ENCODE data around the gene SERPINB4. TPM values are rescaled to one million over a fixed set of nuclear protein-coding genes. Genes with fewer than 3 reads are reported as not detected.
A peak's percentile ranks its signal among the peaks of the same experiment; 100 is the strongest.

SERPINB4 gene
- total and polyA plus RNA-seq, 2 of the 8 experiments (the other 6 are each of a cell fraction or from before 2014, with no cell fraction given): 0.32 to 0.36 TPM

DNA sequence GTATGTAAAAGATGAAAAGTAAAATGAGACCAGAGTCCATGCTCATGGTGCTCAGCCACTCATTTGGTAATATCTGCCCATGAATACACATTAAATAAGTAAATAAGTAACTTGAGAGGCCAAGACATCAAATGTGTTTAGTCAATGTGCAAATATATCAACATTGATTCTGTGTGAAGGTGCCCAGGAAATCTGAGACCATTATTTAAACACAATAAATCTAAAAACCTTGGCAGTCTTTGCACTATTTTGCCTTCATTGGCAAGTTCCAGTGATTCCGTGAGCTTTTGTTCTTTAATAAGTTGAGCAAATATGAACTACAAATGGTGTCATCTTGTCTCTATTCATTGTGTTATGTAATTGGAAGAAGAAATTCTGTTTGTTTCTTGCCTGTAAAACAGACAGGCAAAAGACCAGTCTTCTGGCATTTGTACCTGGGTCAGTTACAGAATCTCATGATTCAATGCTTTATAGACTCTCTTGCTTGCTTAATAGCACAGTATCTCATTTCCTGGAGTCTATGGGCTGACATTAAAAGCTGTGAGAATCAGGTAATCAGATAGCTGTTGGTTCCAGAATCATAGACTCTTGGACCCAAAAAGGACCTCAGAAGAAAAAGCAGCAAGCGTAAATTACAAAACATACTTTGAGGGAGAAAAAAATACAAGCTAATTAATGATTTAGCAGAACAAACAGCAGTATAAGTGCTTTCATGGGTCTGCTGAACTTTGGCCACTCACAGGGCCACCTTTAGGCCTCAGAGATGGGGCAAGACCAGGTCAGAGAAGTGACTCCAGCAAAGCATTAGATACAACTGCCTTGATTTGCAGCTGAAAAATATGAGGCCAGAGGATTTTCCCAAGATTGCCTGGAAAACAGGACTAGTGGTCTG is 37.6 kb upstream of the SERPINB4 start:
- DNase-seq (ENCODE audit: low read depth in 1 of 2, low spot score in 2 of 2) (no peak), FAIRE-seq (no peak)
- Histone ChIP-seq H3K9me3 (ENCODE audit: insufficient read depth in 2 of 2, low read depth in 1 of 2, low read length in 1 of 2) (no peaks in the 10 kb centered on the region), H3K4me2 (ENCODE audit: insufficient read depth in 1 of 2, low read depth in 2 of 2, low read length in 2 of 2) (no peak overlapping the region), H2BK120ac (replicated peaks; ENCODE audit: low read depth, low read length) (no peak overlapping the region), H3K79me2 (ENCODE audit: control insufficient read depth in 1 of 2, insufficient read depth in 2 of 2, low read length in 2 of 2) (no peaks in the 10 kb centered on the region), H4K91ac (replicated peaks; ENCODE audit: insufficient read length, low read length) (no peak overlapping the region), H4K20me1 (replicated peaks in 1 of 2; ENCODE audit: control insufficient read depth in 1 of 2, insufficient read depth in 2 of 2, low read length in 2 of 2) (no peaks in the 10 kb centered on the region), H3K23ac (ENCODE audit: insufficient read length) (no peak overlapping the region), H3K4me3 (ENCODE audit: extremely low read depth in 1 of 4, insufficient read depth in 2 of 4, low read depth in 3 of 4, low read length in 4 of 4) (no peak overlapping the region), H2BK20ac (ENCODE audit: low read length) (no peak overlapping the region), H3K23me2 (ENCODE audit: low read depth, low read length) (no peaks in the 10 kb centered on the region; the same call in 1 of the 2 replicates), H2AFZ (ENCODE audit: low read length) (peak overlapping the region; percentile 91), H3K56ac (replicated peaks; ENCODE audit: insufficient read length, low read depth, low read length) (no peak overlapping the region), H3K14ac (ENCODE audit: insufficient read length) (no peak overlapping the region), H3K4me1 (replicated peaks in 1 of 4; ENCODE audit: control insufficient read depth in 3 of 4, insufficient read depth in 4 of 4, low read length in 3 of 4) (peaks cover 1 to 6% (median 5%) of the 10 kb centered on the region in 4 experiments; a peak in 4 of 7 replicates), H3K79me1 (ENCODE audit: low read depth, low read length) (no peaks in the 10 kb centered on the region), H2BK15ac (ENCODE audit: low read length) (no peak overlapping the region), H3K9ac (replicated peaks in 1 of 4; ENCODE audit: extremely low read depth in 1 of 4, low read depth in 3 of 4, low read length in 3 of 4) (no peak overlapping the region), H3K18ac (ENCODE audit: extremely low read depth, low read length) (no peak overlapping the region), H2AK5ac (ENCODE audit: low read depth, low read length) (no peak overlapping the region), H3K27ac (ENCODE audit: low read depth, low read length) (no peak overlapping the region), H3K4ac (replicated peaks; ENCODE audit: insufficient read length, low read depth, low read length) (no peak overlapping the region), H4K5ac (ENCODE audit: insufficient read length, low read depth, low read length) (no peak overlapping the region), H3K36me3 (ENCODE audit: control insufficient read depth in 2 of 4, insufficient read depth in 4 of 4, low read length in 3 of 4) (no peaks in the 10 kb centered on the region), H3K27me3 (replicated peaks in 1 of 4; ENCODE audit: control insufficient read depth in 3 of 4, extremely low read depth in 1 of 4, insufficient read depth in 3 of 4, low read length in 3 of 4) (no peaks in the 10 kb centered on the region), H2BK5ac (ENCODE audit: low read depth, low read length) (no peak overlapping the region), H4K8ac (ENCODE audit: extremely low read depth, insufficient read depth, low read length) (no peak overlapping the region), H2BK12ac (ENCODE audit: low read depth, low read length) (no peak overlapping the region)
- CTCF ChIA-PET (ENCODE audit: partially characterized antibody): interaction anchor here (0.7 to 5.7 kb wide), 6 partner anchors 22 to 170 kb away, joined by 3 to 35 read pairs (median 3); no protein-coding TSS in a partner anchor
- TF ChIP-seq KDM4A (IDR thresholded peaks at IDR 0.05; ENCODE audit: low read depth, low read length, severe bottlenecking) (no peak), GTF2F1 (IDR thresholded peaks at IDR 0.05; ENCODE audit: borderline replicate concordance, low read depth, low read length) (no peak), MAFK (IDR thresholded peaks at IDR 0.05; ENCODE audit: low read depth, low read length) (no peak), SIRT6 (IDR thresholded peaks at IDR 0.05; ENCODE audit: low read length) (no peak), SRF (IDR thresholded peaks at IDR 0.05; ENCODE audit: low read depth, low read length) (no peak), KDM5A (IDR thresholded peaks at IDR 0.05; ENCODE audit: low read length) (no peak)
- WGBS, 2 experiments (ENCODE audit: extremely low coverage in 1 of 2, insufficient coverage in 1 of 2, insufficient read length in 1 of 2, insufficient replicate concordance in 2 of 2, low coverage in 1 of 2, low lambda C conversion rate in 2 of 2, missing lambda C conversion rate in 1 of 2): 97% methylated on average over 2 of the region's 2 CpGs; no CpG with 5 or more reads in 1 of the 2 experiments
- POLR2A ChIA-PET (ENCODE audit: partially characterized antibody): no interaction called here

All from H1 (cell line).